SJSA1 (cell line): ENCODE measurements around the gene PKLR. TPM values are rescaled to one million over a fixed set of nuclear protein-coding genes. Genes with fewer than 3 reads are reported as not detected.

Source experiments
- DNase-seq, 2 experiments: peaks; one replicate each; pipeline ENCODE4 v3.0.0-alpha.2; 2015 to 2020; ENCODE audit warnings: low spot score in 2 of 2, low read depth in 1 of 2
- H3K27ac ChIP-seq: fragments of 250-450 bp; sonication (Bioruptor Pico); 2 replicates; pipeline ENCODE4 v1.5.1; 2020; ENCODE audit warnings: mild to moderate bottlenecking, moderate library complexity
- H3K27me3 ChIP-seq: fragments of 250-450 bp; sonication (Bioruptor Pico); replicated peaks from 2 replicates; pipeline ENCODE4 v1.5.1; 2020; ENCODE audit warnings: mild to moderate bottlenecking, moderate library complexity
- H3K36me3 ChIP-seq: fragments of 250-450 bp; sonication (Bioruptor Pico); 2 replicates; pipeline ENCODE4 v1.5.1; 2020; ENCODE audit warnings: mild to moderate bottlenecking
- H3K4me1 ChIP-seq: fragments of 250-450 bp; sonication (Bioruptor Pico); replicated peaks from 2 replicates; pipeline ENCODE4 v1.6.1; 2021; ENCODE audit warnings: mild to moderate bottlenecking
- H3K4me3 ChIP-seq: fragments of 250-450 bp; sonication (Bioruptor Pico); 2 replicates; pipeline ENCODE4 v1.5.1; 2020; ENCODE audit warnings: mild to moderate bottlenecking
- H3K9me3 ChIP-seq: fragments of 250-450 bp; sonication (Bioruptor Pico); replicated peaks from 2 replicates; pipeline ENCODE4 v1.5.1; 2020; ENCODE audit warnings: mild to moderate bottlenecking
- total RNA-seq: library from RNA; depleted of rRNA; stranded (reverse); fragments of >200 nt; shearing (Covaris generic); gene quantifications from 2 replicates; pipeline ENCODE4 v1.2.3, GENCODE V29; 2014

PKLR gene
- total RNA-seq, 1 experiment from 2014 or later, result not detected

GRCh38 chr1:155267373-155267772, 33.9 kb downstream of the PKLR start:
- Histone ChIP-seq H3K9me3 (no peaks in the 10 kb centered on the region), H3K27ac (no peak overlapping the region), H3K4me1 (peaks cover 4% of the 10 kb centered on the region), H3K4me3 (no peak overlapping the region), H3K36me3 (peaks cover 97% of the 10 kb centered on the region), H3K27me3 (no peaks in the 10 kb centered on the region)
- no peak for DNase-seq

GRCh38 chr1:155266553-155266952, 34.7 kb downstream of the PKLR start:
- Histone ChIP-seq H3K4me3 (no peak overlapping the region), H3K4me1 (no peaks in the 10 kb centered on the region; the same call in 1 of the 2 replicates), H3K9me3 (no peaks in the 10 kb centered on the region), H3K27ac (no peak overlapping the region), H3K36me3 (peaks cover 92% of the 10 kb centered on the region), H3K27me3 (no peaks in the 10 kb centered on the region)
- DNase-seq, result no peak

GRCh38 chr1:155263067-155263466, 38.2 kb downstream of the PKLR start:
- H3K27me3 ChIP-seq, result no peaks in the 10 kb centered on the region
- H3K4me1 ChIP-seq, result peaks cover 6% of the 10 kb centered on the region
- H3K27ac ChIP-seq, result no peak overlapping the region
- H3K36me3 ChIP-seq, result peaks cover 84% of the 10 kb centered on the region
- H3K9me3 ChIP-seq, result no peaks in the 10 kb centered on the region
- no peak for DNase-seq
- no peak overlapping the region for H3K4me3 ChIP-seq

- peak within 1 kb of the TSS; percentile 29 for H3K27ac ChIP-seq
- peak within 1 kb of the TSS; percentile 58 for H3K4me3 ChIP-seq
- peak; percentile 91 to 98 for DNase-seq
- H3K27me3 ChIP-seq, result no peaks in the 10 kb centered on the region
- H3K4me1 ChIP-seq, result peaks cover 6% of the 10 kb centered on the region
- no peaks in the 10 kb centered on the region for H3K9me3 ChIP-seq
- peaks cover 80% of the 10 kb centered on the region for H3K36me3 ChIP-seq
These were observed 39.2 kb downstream of the PKLR start, which contains the start of gene SCAMP3 for GRCh38 chr1:155261852-155262673. TSS of gene SCAMP3 (minus strand) at chr1:155262360. CDS start at chr1:155262151, 209 bp downstream.

GRCh38 chr1:155261493-155261851, 39.8 kb downstream of the PKLR start:
- H3K4me1 ChIP-seq, result peaks cover 6% of the 10 kb centered on the region
- no peaks in the 10 kb centered on the region for H3K9me3 ChIP-seq
- H3K27ac ChIP-seq, result peak overlapping the region; percentile 29; the same call in 1 of the 2 replicates
- H3K36me3 ChIP-seq, result peaks cover 80% of the 10 kb centered on the region
- no peaks in the 10 kb centered on the region for H3K27me3 ChIP-seq
- H3K4me3 ChIP-seq, result peak overlapping the region; percentile 58
- no peak for DNase-seq

GRCh38 chr1:155260276-155260675, 41.0 kb downstream of the PKLR start:
- no peaks in the 10 kb centered on the region for H3K27me3 ChIP-seq
- no peak overlapping the region for H3K4me3 ChIP-seq
- peaks cover 80% of the 10 kb centered on the region for H3K36me3 ChIP-seq
- peaks cover 15% of the 10 kb centered on the region for H3K4me1 ChIP-seq
- H3K27ac ChIP-seq, result no peak overlapping the region
- no peak for DNase-seq
- no peaks in the 10 kb centered on the region for H3K9me3 ChIP-seq

GRCh38 chr1:155256058-155256852, 45.0 kb downstream of the PKLR start:
- Histone ChIP-seq H3K27me3 (no peaks in the 10 kb centered on the region), H3K4me3 (peak overlapping the region; percentile 50), H3K36me3 (peaks cover 47% of the 10 kb centered on the region), H3K27ac (peak overlapping the region; percentile 70), H3K9me3 (no peaks in the 10 kb centered on the region), H3K4me1 (peaks cover 28% of the 10 kb centered on the region)
- no peak for DNase-seq

- peaks cover 32% of the 10 kb centered on the region for H3K4me1 ChIP-seq
- no peaks in the 10 kb centered on the region for H3K27me3 ChIP-seq
- peaks cover 39% of the 10 kb centered on the region for H3K36me3 ChIP-seq
- DNase-seq, result peak; percentile 86 to 90
- H3K4me3 ChIP-seq, result peak within 1 kb of the TSS; percentile 50
- no peaks in the 10 kb centered on the region for H3K9me3 ChIP-seq
- peak within 1 kb of the TSS; percentile 70 for H3K27ac ChIP-seq
These were observed 45.8 kb downstream of the PKLR start, which contains the start of gene ENTREP3 for GRCh38 chr1:155255243-155256007. TSS of gene ENTREP3 (minus strand) at chr1:155255483. CDS start at chr1:155254877, 606 bp downstream.

- no peaks in the 10 kb centered on the region for H3K27me3 ChIP-seq
- peaks cover 34% of the 10 kb centered on the region for H3K4me1 ChIP-seq
- peak in 1 of 2 experiments; percentile 39 for DNase-seq
- H3K36me3 ChIP-seq, result peaks cover 33% of the 10 kb centered on the region
- no peak overlapping the region for H3K27ac ChIP-seq
- peak overlapping the region; percentile 50 for H3K4me3 ChIP-seq
- H3K9me3 ChIP-seq, result no peaks in the 10 kb centered on the region
These were observed 46.5 kb downstream of the PKLR start for GRCh38 chr1:155254714-155255242.

- H3K4me3 ChIP-seq, result peak overlapping the region; percentile 50
- peaks cover 34% of the 10 kb centered on the region for H3K4me1 ChIP-seq
- no peaks in the 10 kb centered on the region for H3K9me3 ChIP-seq
- no peak for DNase-seq
- no peak overlapping the region for H3K27ac ChIP-seq
- peaks cover 28% of the 10 kb centered on the region for H3K36me3 ChIP-seq
- H3K27me3 ChIP-seq, result no peaks in the 10 kb centered on the region
These were observed 47.0 kb downstream of the PKLR start for GRCh38 chr1:155254228-155254713.

GRCh38 chr1:155253797-155254196, 47.4 kb downstream of the PKLR start:
- DNase-seq, result no peak
- H3K4me1 ChIP-seq, result peaks cover 34% of the 10 kb centered on the region
- H3K27me3 ChIP-seq, result no peaks in the 10 kb centered on the region
- H3K36me3 ChIP-seq, result peaks cover 28% of the 10 kb centered on the region
- no peaks in the 10 kb centered on the region for H3K9me3 ChIP-seq
- H3K4me3 ChIP-seq, result no peak overlapping the region
- no peak overlapping the region for H3K27ac ChIP-seq

- peaks cover 23% of the 10 kb centered on the region for H3K36me3 ChIP-seq
- no peak overlapping the region for H3K4me3 ChIP-seq
- H3K4me1 ChIP-seq, result peaks cover 34% of the 10 kb centered on the region
These were observed 48.0 kb downstream of the PKLR start for GRCh38 chr1:155253208-155253607.

GRCh38 chr1:155251566-155251965, 49.7 kb downstream of the PKLR start:
- Histone ChIP-seq H3K36me3 (peaks cover 12% of the 10 kb centered on the region), H3K4me1 (peaks cover 34% of the 10 kb centered on the region), H3K27me3 (no peaks in the 10 kb centered on the region), H3K9me3 (no peaks in the 10 kb centered on the region), H3K4me3 (no peak overlapping the region), H3K27ac (no peak overlapping the region)
- DNase-seq, result no peak

More at GRCh38 chr1:155253208-155253607, 48.0 kb downstream of the PKLR start:
- no peak for DNase-seq
- Histone ChIP-seq H3K27me3 (no peaks in the 10 kb centered on the region), H3K9me3 (no peaks in the 10 kb centered on the region), H3K27ac (no peak overlapping the region)
